LNCaP clone FGC (cell line): ENCODE data around the gene SCRN2.

ENCODE experiments used
- DNase-seq: peaks from one replicate; pipeline ENCODE4 v3.0.0-alpha.2; 2011; ENCODE audit warnings: low read depth
- H3K4me3 ChIP-seq: 2 replicates; pipeline ENCODE4 v1.5.1; 2011; ENCODE audit warnings: mild to moderate bottlenecking, low read depth, low read length, control low read depth
- TF ChIP-seq, protein P1 (sequence below): IDR thresholded peaks from 2 replicates; pipeline ENCODE4 v1.5.1; 2012; ENCODE audit warnings: mild to moderate bottlenecking; ENCODE audit not compliant: control insufficient read depth, insufficient read depth; ENCODE audit errors: extremely low read depth

SCRN2 gene

DNA sequence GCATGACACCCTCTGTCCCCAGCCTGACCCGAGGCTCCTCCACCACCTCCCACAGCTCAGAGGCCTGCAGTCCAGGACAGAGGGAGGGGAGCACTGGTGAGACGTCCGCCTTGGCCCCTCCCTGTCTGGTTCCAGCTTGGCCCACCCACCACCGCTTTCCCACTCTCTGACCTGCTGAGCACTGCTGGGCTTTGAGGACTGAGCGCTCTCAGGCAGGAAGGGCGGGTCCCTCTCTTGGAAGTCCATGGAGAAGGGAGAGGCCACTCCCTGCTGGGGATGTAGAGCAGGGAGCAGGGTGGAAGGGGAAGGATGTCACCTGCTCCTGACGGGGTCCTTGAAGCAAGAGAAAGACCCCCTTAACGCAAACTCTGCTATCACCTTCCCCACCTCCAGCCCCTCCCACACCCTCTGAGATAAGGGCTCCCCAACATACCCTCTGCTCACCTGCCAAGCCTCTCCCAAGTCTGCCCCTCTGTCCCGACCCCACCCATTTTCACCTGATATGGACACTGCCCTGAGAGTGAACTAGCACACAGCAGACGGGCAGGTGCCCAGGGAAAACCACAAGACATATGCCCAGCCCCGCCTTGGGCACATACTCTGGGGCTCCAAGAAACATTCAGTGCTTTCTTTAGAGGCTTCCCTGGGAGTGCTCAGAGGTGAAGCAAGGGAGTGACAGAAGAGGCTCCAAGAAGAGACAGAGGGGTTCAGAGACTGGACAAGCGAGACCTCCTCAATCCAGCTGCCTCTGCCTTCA is 20.9 kb downstream of the SCRN2 start:
- TF ChIP-seq, protein P1, sequence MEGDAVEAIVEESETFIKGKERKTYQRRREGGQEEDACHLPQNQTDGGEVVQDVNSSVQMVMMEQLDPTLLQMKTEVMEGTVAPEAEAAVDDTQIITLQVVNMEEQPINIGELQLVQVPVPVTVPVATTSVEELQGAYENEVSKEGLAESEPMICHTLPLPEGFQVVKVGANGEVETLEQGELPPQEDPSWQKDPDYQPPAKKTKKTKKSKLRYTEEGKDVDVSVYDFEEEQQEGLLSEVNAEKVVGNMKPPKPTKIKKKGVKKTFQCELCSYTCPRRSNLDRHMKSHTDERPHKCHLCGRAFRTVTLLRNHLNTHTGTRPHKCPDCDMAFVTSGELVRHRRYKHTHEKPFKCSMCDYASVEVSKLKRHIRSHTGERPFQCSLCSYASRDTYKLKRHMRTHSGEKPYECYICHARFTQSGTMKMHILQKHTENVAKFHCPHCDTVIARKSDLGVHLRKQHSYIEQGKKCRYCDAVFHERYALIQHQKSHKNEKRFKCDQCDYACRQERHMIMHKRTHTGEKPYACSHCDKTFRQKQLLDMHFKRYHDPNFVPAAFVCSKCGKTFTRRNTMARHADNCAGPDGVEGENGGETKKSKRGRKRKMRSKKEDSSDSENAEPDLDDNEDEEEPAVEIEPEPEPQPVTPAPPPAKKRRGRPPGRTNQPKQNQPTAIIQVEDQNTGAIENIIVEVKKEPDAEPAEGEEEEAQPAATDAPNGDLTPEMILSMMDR: no peak
- H3K4me3 ChIP-seq: no peak overlapping the region
- DNase-seq: no peak

DNA sequence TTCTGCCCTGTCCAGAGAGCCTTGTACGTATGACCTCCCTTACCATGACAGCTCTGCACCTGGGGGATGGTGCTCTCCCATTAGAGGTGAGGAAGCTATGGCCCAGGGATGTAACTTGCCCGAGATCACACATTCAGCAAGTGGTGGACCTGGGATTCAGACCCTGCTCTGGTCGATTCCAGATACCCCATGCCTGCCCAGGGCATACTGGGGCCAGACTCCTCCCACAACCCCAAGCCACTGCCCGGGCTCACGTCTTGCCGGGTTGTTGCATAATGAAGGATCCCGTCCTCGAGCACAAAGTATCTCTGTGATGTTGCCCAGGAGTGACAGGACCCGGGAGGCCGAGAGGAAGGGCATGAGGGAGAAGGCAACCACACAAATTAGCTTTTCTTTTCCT is 21.6 kb downstream of the SCRN2 start:
- no peak for DNase-seq
- no peak overlapping the region for H3K4me3 ChIP-seq
- TF ChIP-seq, protein P1: no peak

DNA sequence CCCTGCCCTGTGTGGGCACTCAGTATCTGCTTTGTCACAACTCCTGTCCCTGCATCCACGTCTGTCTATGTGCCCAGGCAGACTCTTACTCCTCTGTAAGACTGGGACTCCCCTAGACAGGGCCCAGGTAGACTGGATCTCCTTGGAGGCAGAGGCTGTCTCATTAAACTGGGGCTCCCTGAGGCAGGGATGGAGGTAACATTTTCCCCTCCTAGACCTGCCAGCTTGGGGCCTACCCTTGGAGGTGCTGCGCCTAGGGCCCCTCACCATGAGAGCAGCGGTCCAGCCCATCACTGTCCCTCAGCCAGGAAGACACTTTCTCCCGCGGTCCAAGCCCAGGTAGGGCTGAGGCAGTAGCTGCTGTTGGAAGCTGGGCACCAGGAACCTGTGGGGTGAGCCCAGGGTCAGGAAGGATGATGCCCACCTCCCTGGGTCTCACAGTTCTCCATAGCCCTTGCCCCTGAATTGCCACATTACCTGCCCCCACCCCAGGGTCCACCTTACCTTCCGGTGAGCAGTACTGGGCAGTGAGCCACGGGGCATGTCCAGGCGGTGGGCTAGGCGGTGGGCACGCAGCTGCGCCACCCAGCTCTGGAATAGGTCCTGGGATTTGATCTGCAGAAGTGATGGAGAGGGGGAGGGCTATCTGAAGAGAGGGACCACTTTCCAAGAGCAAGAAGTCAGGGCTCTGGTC is 22.9 kb downstream of the SCRN2 start:
- DNase-seq: no peak
- TF ChIP-seq, protein P1: no peak

DNA sequence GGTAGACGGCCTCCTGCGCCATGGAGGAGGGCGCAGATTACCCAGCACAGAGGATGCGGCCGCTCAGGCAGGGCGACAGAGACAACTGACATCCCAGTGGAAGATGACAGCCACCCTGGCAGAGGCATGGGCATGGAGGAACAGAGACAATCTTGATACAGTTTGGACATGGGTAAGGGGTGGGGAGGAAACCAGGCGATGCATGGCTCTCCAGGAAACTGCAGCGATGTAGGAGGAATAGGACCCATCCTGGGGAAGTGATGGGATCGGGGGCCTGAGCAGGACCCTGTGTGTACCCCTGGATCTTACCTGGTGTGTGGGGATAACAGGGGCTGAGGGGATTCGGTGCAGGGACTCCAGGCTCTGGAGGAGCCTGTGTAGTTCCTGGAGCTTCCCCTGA is 24.1 kb downstream of the SCRN2 start:
- no peak overlapping the region for H3K4me3 ChIP-seq
- TF ChIP-seq, protein P1: no peak
- no peak for DNase-seq

More for the DNA sequence above, 22.9 kb downstream of the SCRN2 start:
- no peak overlapping the region for H3K4me3 ChIP-seq

DNA sequence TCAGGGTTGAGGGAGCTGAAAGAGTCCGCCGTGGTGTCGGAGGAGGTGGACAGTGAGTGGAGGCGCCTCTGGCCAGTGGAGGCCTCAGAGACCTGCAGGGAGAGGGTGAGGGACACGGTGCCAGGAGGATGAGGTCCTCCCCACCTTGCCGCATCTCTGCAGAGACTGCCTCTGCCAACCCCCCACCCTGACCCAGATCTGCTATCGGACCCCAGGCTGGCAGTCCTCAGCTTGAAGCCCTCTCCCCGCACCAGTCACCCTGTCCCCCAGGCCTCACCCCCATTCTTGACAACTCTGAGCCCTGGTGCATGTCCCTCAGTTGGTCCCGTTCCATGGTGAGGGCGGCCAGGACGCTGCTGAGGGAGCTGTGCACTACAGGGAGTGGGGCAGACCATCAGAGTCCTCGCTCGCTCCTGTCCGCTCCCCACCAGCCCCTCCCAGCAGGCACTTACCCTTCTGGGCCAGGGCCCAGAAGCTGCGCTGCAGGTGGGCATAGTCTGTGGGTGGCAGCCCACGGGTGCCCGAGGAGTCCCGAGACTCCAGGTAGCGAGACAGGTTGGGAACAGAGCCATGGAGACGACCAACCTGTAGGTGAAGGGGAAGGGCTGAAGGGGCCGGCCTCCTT is 24.9 kb downstream of the SCRN2 start:
- TF ChIP-seq, protein P1: no peak

DNA sequence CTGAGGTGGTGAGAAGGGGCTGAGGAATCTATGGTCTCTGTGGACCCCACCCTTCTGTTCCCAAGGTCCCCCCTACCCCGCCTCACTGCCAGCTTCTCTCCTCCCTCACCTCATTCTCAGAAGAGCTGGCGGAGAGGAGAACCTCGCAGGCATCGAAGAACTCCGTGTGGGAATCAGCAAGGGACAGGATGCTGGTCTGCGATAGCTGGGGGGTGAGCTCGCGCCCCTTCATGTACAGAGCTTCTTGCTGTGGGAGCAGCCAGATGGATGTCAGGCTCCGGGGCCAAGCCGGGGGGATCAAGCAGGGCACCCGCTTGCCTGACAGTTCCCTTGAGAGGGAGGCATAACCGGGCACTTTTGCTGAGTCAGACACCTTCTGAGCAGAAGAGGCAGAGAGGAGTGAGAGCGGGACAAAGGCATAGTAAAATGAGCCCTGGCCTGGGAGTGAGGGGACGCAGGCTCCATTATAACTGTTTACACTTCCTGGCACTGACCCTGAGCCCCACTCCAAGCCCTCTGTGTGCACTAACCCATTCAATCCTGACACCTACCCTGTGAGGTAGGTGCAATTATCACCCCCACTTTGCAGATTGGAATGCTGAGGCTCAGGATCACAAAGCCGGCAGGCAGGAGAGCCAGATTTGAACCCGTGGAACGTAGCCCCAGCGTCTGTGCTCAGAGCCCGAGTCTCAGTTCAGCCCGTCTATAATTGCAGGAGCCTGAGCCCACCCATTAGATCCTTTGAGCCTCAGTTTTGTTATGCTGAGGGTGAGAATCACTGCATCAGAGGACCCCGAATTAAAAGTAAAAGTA is 25.8 kb downstream of the SCRN2 start:
- DNase-seq: no peak
- H3K4me3 ChIP-seq: no peak overlapping the region
- TF ChIP-seq, protein P1: no peak

More for the DNA sequence above, 24.9 kb downstream of the SCRN2 start:
- no peak overlapping the region for H3K4me3 ChIP-seq
- no peak for DNase-seq
